ENCODE measurements around the gene PDP2. TPM values are rescaled to one million over a fixed set of nuclear protein-coding genes. Genes with fewer than 3 reads are reported as not detected.

Gene PDP2
- total RNA-seq, 2 donors from 2014 or later = 4.8 to 6.2 TPM

- no peak for TF ChIP-seq CTCF (IDR thresholded peaks at IDR 0.05)
- no peak for DNase-seq (ENCODE audit: low spot score)
- no peaks in the 10 kb centered on the region for H3K36me3 ChIP-seq
- H3K4me1 ChIP-seq (ENCODE audit: control insufficient read depth in 1 of 2, low read depth in 2 of 2) = peaks cover 61 to 83% of the 10 kb centered on the region in 2 donors
- H3K9me3 ChIP-seq = no peaks in the 10 kb centered on the region
- no peaks in the 10 kb centered on the region for H3K27me3 ChIP-seq (replicated peaks; ENCODE audit: insufficient read depth)
- no peak for ATAC-seq (ENCODE audit: insufficient number of reproducible peaks, low FRiP score, low read depth)
- H3K4me3 ChIP-seq = no peak overlapping the region
- peak overlapping the region; percentile 93 to 97 for H3K27ac ChIP-seq
Observed at GRCh38 chr16:66903544-66904427, 23.5 kb downstream of the PDP2 start.

GRCh38 chr16:66904428-66904845 lies 24.1 kb downstream of the PDP2 start:
- Histone ChIP-seq H3K4me3 (no peak overlapping the region), H3K9me3 (no peaks in the 10 kb centered on the region), H3K36me3 (no peaks in the 10 kb centered on the region), H3K27me3 (replicated peaks; ENCODE audit: insufficient read depth) (no peaks in the 10 kb centered on the region), H3K4me1 (ENCODE audit: control insufficient read depth in 1 of 2, low read depth in 2 of 2) (peaks cover 54 to 76% of the 10 kb centered on the region in 2 donors), H3K27ac (peak overlapping the region; percentile 93 to 97)
- no peak for TF ChIP-seq CTCF (IDR thresholded peaks at IDR 0.05)
- DNase-seq (ENCODE audit: low spot score) (no peak), ATAC-seq (ENCODE audit: insufficient number of reproducible peaks, low FRiP score, low read depth) (no peak)

- peak overlapping the region; percentile 93 to 97 for H3K27ac ChIP-seq
- DNase-seq (ENCODE audit: low spot score) (no peak), ATAC-seq (ENCODE audit: insufficient number of reproducible peaks, low FRiP score, low read depth) (no peak)
- H3K4me1 ChIP-seq (ENCODE audit: control insufficient read depth in 1 of 2, low read depth in 2 of 2) = peaks cover 48 to 70% of the 10 kb centered on the region in 2 donors
- H3K27me3 ChIP-seq (replicated peaks; ENCODE audit: insufficient read depth) = no peaks in the 10 kb centered on the region
- H3K4me3 ChIP-seq = peak overlapping the region; percentile 41
- H3K36me3 ChIP-seq = no peaks in the 10 kb centered on the region
- no peaks in the 10 kb centered on the region for H3K9me3 ChIP-seq
- TF ChIP-seq CTCF (IDR thresholded peaks at IDR 0.05) = no peak
Observed at GRCh38 chr16:66904846-66905632, 24.7 kb downstream of the PDP2 start.

- H3K4me3 ChIP-seq = no peak overlapping the region
- H3K36me3 ChIP-seq = no peaks in the 10 kb centered on the region
- no peak for DNase-seq (ENCODE audit: low spot score)
- H3K4me1 ChIP-seq (ENCODE audit: control insufficient read depth in 1 of 2, low read depth in 2 of 2) = peaks cover 40 to 62% of the 10 kb centered on the region in 2 donors
- H3K27ac ChIP-seq = peak overlapping the region; percentile 93 to 97
- TF ChIP-seq CTCF (IDR thresholded peaks at IDR 0.05) = no peak
- no peaks in the 10 kb centered on the region for H3K9me3 ChIP-seq
- no peaks in the 10 kb centered on the region for H3K27me3 ChIP-seq (replicated peaks; ENCODE audit: insufficient read depth)
- no peak for ATAC-seq (ENCODE audit: insufficient number of reproducible peaks, low FRiP score, low read depth)
Observed at GRCh38 chr16:66905633-66906539, 25.6 kb downstream of the PDP2 start.

Data from thoracic aorta (tissue), 2 donors.